Lower leg skin (tissue), 3 donors: ENCODE measurements around the gene C1orf87.

Source experiments
- POLR2A ChIP-seq, 2 donors: fragments of 450-650 bp; IDR thresholded peaks; one replicate each; pipeline ENCODE4 v1.6.1; 2016 to 2017; ENCODE audit warnings: antibody characterized with exemption in 2 of 2, mild to moderate bottlenecking in 1 of 2, moderate library complexity in 1 of 2
- TF ChIP-seq, protein P1 (sequence below), 3 donors: fragments of 450-650 bp; IDR thresholded peaks; one replicate each; pipeline ENCODE4 v1.5.1; 2016; ENCODE audit warnings: antibody characterized with exemption in 3 of 3, mild to moderate bottlenecking in 3 of 3, moderate library complexity in 2 of 3

DNA sequence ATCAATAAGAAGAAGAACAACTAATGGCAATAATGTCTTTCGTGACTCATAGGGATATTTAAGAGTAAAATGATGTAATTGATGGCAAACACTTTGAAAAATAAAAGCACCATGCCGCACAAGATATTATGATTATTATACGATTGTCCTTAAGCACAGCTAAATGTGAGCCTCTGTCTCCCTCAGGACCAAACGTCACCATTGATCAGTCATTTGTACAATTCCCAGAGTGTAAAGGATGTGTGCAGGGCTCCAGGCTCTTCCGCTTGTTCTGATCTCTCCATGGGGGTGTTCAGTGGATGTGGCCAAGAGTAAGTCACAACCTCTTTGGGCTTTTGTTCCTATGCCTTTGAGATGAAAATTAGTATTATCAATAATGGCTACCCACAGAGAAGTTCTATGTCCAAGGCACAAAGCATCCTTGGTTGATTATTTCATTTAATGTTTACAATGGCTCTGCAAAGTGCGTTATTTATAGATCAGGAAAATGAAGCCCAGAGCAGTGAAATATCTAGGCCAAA is 17.7 kb upstream of the C1orf87 start:
- TF ChIP-seq, protein P1, sequence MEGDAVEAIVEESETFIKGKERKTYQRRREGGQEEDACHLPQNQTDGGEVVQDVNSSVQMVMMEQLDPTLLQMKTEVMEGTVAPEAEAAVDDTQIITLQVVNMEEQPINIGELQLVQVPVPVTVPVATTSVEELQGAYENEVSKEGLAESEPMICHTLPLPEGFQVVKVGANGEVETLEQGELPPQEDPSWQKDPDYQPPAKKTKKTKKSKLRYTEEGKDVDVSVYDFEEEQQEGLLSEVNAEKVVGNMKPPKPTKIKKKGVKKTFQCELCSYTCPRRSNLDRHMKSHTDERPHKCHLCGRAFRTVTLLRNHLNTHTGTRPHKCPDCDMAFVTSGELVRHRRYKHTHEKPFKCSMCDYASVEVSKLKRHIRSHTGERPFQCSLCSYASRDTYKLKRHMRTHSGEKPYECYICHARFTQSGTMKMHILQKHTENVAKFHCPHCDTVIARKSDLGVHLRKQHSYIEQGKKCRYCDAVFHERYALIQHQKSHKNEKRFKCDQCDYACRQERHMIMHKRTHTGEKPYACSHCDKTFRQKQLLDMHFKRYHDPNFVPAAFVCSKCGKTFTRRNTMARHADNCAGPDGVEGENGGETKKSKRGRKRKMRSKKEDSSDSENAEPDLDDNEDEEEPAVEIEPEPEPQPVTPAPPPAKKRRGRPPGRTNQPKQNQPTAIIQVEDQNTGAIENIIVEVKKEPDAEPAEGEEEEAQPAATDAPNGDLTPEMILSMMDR (IDR thresholded peaks at IDR 0.05) = no peak
- TF ChIP-seq POLR2A (IDR thresholded peaks at IDR 0.05) = no peak
